Amygdala (tissue), 56 donors: Measurements from ENCODE around the gene SORL1.

Source experiments
- DNase-seq, 56 donors: peaks; one replicate each; lab custom pipeline; 2025; lab: John Stamatoyannopoulos, UW

Gene SORL1

GRCh38 chr11:121449626-121450025 is 2.5 kb upstream of the SORL1 start:
- DNase-seq: no peak

DNA sequence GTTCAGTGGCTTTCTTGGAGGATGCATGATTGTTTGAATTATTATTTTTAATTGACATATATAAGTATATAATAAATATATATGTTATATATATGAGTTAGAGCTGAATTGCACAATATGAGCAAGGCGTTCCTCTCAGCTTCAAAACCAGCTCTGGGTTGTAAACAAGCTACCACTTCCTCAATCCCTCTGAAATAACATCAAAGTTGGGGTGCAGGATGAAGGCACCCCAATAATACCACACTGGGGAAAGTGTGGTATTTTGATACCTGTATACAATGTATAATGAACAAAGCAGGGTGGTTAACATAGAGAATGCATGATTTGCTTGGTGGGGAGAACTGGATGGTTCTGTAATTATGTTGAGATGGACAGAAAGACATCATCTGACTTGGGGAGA is 1.7 kb upstream of the SORL1 start:
- DNase-seq: no peak

DNA sequence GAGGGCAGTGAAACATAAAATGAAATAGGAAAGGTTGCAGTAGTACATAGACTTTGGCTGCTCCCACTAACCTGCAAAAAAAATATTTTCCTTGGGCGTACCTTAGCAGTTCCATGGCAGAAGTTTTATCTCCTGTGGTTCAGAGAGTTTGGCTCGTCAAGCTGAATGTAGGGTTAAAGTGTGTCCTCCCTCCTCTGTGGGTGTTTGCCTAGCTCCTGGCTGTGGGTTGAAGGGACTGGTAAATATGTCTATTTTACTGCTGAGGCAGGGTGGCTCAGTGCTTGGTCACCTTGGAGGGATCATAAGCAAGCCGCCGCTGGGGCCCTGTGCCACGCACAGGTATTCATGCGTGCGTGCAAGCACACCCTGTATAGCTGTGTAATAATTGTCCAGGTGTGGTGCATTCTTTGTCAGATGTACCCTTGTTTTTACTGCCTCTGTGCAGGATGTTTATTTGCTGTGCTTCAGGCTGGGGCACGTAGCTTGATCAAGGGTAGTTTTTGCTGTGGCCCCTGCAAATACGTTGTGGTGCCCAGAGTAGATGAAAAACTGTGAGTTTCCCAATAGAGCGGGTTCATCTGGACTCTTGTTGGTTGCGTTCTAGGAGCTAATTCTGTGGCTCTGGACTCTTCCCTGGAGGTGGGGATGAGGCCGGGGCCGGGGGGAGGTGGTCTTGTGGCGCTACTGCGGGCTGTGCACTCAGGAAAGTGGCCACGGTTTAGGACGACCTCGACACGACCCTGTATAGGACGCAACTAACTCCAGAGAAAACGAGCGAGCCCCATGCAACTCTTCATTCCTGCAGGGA is 732 bp upstream of the SORL1 start:
- no peak for DNase-seq

- DNase-seq: peak in 3 of 56 donors; percentile 43 to 52 (median 47)
Observed at GRCh38 chr11:121452609-121453150, 566 bp downstream of the SORL1 start, which contains the start of gene SORL1-AS1. TSS of gene SORL1-AS1 (minus strand) at chr11:121452967.

DNA sequence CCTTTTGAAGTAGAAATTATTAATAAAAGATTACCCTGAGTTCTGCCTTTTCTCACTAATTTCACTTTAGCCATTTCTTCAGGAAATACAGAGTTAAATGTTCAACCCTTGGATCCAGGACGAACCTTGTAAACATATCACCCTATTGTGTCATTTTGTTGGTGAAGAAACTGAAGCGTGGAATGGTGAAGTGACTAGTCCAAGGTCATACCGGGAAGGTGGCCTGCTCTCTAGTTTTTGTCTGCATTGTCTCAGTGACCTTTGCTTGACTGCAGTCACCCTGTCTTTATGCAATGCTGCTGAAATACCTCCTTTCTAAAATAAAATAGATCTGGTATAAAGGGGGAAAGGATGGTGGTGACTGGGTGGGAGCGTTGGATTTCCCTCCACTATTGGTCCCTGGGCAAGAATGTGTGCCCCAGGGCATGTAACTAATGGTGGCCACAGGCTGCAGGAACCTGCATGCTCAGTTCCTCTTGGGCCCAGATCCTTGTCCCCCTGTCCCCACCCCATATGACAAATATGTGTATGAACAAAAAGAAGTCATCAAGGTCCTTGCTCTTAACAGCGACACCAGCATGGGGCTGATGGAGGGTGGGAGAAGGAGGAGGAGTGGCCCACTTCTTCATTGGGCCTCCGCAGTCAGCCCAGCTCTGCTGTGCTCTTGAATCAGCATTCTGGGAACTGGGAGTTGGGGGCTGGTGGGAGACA is 1.6 kb downstream of the SORL1 start:
- DNase-seq: no peak

- DNase-seq: no peak
Observed at GRCh38 chr11:121455115-121455514, 3.0 kb downstream of the SORL1 start.

GRCh38 chr11:121456151-121456550 is 4.0 kb downstream of the SORL1 start:
- DNase-seq: no peak

- DNase-seq: no peak
Observed at GRCh38 chr11:121456816-121457431, 4.8 kb downstream of the SORL1 start.

- no peak for DNase-seq
Observed at GRCh38 chr11:121458551-121458950, 6.4 kb downstream of the SORL1 start.

GRCh38 chr11:121459413-121460017 is 7.4 kb downstream of the SORL1 start:
- no peak for DNase-seq

- no peak for DNase-seq
Observed at GRCh38 chr11:121460941-121461514, 8.9 kb downstream of the SORL1 start.

DNA sequence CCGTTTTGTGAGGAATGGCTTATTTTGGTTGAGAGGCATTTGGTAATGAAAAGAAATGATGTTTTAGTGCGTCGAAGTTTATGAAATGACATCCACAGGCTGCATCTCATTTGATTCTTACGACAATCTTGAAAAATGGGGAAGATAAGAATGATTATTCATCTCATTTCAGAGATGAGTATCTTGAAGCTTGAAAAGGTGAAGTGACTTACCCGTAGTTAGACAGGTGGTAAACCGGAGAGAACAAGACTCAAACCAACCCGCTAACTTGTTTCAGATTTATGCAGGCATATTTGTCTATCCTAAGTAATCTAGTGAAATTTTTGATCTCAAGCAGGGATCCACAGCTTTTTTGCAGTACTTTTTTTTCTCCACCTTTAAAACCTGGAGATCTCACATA is 9.7 kb downstream of the SORL1 start:
- no peak for DNase-seq

GRCh38 chr11:121463689-121464335 is 11.7 kb downstream of the SORL1 start:
- no peak for DNase-seq

GRCh38 chr11:121464352-121464946 is 12.3 kb downstream of the SORL1 start:
- peak in 24 of 56 donors; percentile 13 to 59 (median 32) for DNase-seq

GRCh38 chr11:121465709-121466062 is 13.6 kb downstream of the SORL1 start:
- DNase-seq: no peak

GRCh38 chr11:121466063-121466794 is 14.1 kb downstream of the SORL1 start:
- peak in 48 of 56 donors; percentile 10 to 85 (median 61) for DNase-seq

GRCh38 chr11:121467471-121467870 is 15.4 kb downstream of the SORL1 start:
- DNase-seq: no peak

DNA sequence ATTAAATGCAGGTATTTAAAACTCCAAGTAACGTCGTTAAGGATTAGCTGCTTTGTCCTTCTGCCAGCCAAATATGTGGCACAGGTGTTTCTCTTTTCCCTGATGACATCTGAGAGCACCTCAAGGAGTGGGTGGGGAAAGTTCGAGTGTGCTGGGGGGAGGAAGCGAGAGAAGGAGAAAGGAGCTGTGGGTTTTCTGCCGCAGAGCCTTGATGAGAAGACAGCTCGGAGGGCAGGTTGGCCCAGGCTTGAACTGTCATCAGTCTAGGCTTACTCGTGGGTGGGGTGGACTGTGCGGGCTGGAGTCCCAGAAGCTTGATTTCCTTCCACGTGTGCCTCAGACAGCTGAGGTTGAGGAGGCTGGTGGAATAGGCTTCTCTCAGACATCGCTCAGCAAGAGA is 15.9 kb downstream of the SORL1 start:
- peak in 2 of 56 donors; percentile 29 to 38 for DNase-seq

DNA sequence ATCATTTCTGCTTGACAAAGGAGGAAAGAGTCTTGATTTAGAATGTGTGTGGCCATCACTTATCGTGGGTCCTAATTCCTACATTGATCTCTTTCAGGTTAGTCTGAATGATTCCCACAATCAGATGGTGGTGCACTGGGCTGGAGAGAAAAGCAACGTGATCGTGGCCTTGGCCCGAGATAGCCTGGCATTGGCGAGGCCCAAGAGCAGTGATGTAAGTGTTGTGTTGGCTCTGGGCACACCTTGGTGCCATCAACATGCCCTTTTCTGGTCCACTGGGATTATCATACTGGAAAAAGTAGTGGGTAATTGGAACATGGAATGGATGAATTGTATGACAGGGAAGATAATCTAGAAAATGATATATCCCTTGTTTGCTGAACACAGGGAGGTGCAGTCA is 17.8 kb downstream of the SORL1 start:
- no peak for DNase-seq
